Lower leg skin (tissue), 4 donors: Measurements from ENCODE around the gene KLHL34. TPM values are rescaled to one million over a fixed set of nuclear protein-coding genes. Genes with fewer than 3 reads are reported as not detected.

Experiments used
- DNase-seq, 2 donors: peaks; one replicate each; pipeline ENCODE4 v3.0.0-alpha.2; 2019; ENCODE audit warnings: low spot score in 2 of 2
- H3K4me3 ChIP-seq: fragments of 200-600 bp; sonication (generic); 2 replicates; pipeline ENCODE4 v1.5.1; 2017; ENCODE audit warnings: mild to moderate bottlenecking, low read depth; ENCODE audit not compliant: poor library complexity, severe bottlenecking
- CTCF ChIP-seq, 3 donors: fragments of 450-650 bp; IDR thresholded peaks; one replicate each; pipeline ENCODE4 v1.5.1; 2016; ENCODE audit warnings: antibody characterized with exemption in 3 of 3, mild to moderate bottlenecking in 3 of 3, moderate library complexity in 2 of 3
- POLR2A ChIP-seq, 2 donors: fragments of 450-650 bp; IDR thresholded peaks; one replicate each; pipeline ENCODE4 v1.6.1; 2016 to 2017; ENCODE audit warnings: antibody characterized with exemption in 2 of 2, mild to moderate bottlenecking in 1 of 2, moderate library complexity in 1 of 2
- WGBS, 2 donors: methylation state at CpG; one replicate each; pipeline ENCODE4 v1.1.5; 2018; 5-methylcytosine and 5-hydroxymethylcytosine counted together
- intact Hi-C: fragments of 100-400 bp; cut with DNase I; formaldehyde crosslinking; loops from one replicate; pipeline ENCODE4 v1.15.0; 2023; ENCODE audit warnings: low total_unique reads
- total RNA-seq, 4 donors: library from RNA; depleted of rRNA; stranded (reverse); fragments of >200 nt; gene quantifications; one replicate each; pipeline ENCODE4 v1.1.0, GENCODE V29; 2016

KLHL34 gene
- total RNA-seq = under 1 TPM; 0.23 to 0.59 (median 0.37) TPM

- H3K4me3 ChIP-seq = no peak within 1 kb of the TSS
- intact Hi-C loops = no loop called here
- 13 to 53% methylated on average over 12 to 57 of the region's 60 CpGs for WGBS, 2 donors
- no peak for TF ChIP-seq POLR2A (IDR thresholded peaks at IDR 0.05)
- no peak for TF ChIP-seq CTCF (IDR thresholded peaks at IDR 0.05)
- no peak for DNase-seq
Observed at GRCh38 chrX:21658152-21658737, at the start of gene KLHL34. TSS of gene KLHL34 (minus strand) at chrX:21658330. CDS start at chrX:21657788, 542 bp downstream.

- intact Hi-C loops = no loop called here
Observed at GRCh38 chrX:21705225-21705624, 47.1 kb upstream of the KLHL34 start.

GRCh38 chrX:21702725-21703124 is 44.6 kb upstream of the KLHL34 start:
- intact Hi-C loops = no loop called here
- no peak overlapping the region for H3K4me3 ChIP-seq
- WGBS, 2 donors = 66 to 78% methylated on average over 4 of the region's 4 CpGs
- TF ChIP-seq CTCF (IDR thresholded peaks at IDR 0.05) (no peak), POLR2A (IDR thresholded peaks at IDR 0.05) (no peak)
- DNase-seq = no peak

More at GRCh38 chrX:21705225-21705624, 47.1 kb upstream of the KLHL34 start:
- DNase-seq = no peak
- TF ChIP-seq POLR2A (IDR thresholded peaks at IDR 0.05) (no peak), CTCF (IDR thresholded peaks at IDR 0.05) (no peak)
- 64 to 81% methylated on average over 4 of the region's 4 CpGs for WGBS, 2 donors
- no peak overlapping the region for H3K4me3 ChIP-seq

- intact Hi-C loops = no loop called here
- no peak for DNase-seq
- H3K4me3 ChIP-seq = no peak overlapping the region
- whole genome bisulfite sequencing, 2 donors = 58 to 77% methylated on average over 3 of the region's 3 CpGs
- TF ChIP-seq POLR2A (IDR thresholded peaks at IDR 0.05) (no peak), CTCF (IDR thresholded peaks at IDR 0.05) (no peak)
Observed at GRCh38 chrX:21700967-21701366, 42.8 kb upstream of the KLHL34 start.

GRCh38 chrX:21700275-21700674 is 42.1 kb upstream of the KLHL34 start:
- no peak overlapping the region for H3K4me3 ChIP-seq
- 78 to 94% methylated on average over 5 of the region's 5 CpGs for WGBS, 2 donors
- intact Hi-C loops = no loop called here
- no peak for DNase-seq
- TF ChIP-seq POLR2A (IDR thresholded peaks at IDR 0.05) (no peak), CTCF (IDR thresholded peaks at IDR 0.05) (no peak)

GRCh38 chrX:21699136-21699535 is 41.0 kb upstream of the KLHL34 start:
- no peak overlapping the region for H3K4me3 ChIP-seq
- no peak for TF ChIP-seq POLR2A (IDR thresholded peaks at IDR 0.05)
- TF ChIP-seq CTCF (IDR thresholded peaks at IDR 0.05) = no peak
- intact Hi-C loops = no loop called here
- WGBS, 2 donors = 71 to 80% methylated on average over 3 of the region's 3 CpGs
- DNase-seq = no peak
